Superior temporal gyrus (tissue), 1 donor: ENCODE measurements around the gene ANKS6.

Experiments
- DNase-seq: peaks from one replicate; pipeline ENCODE4 v3.0.0-alpha.2; 2016; ENCODE audit errors: extremely low spot score

Gene ANKS6

GRCh38 chr9:98796364-98797101 lies at the start of gene ANKS6:
ANKS6 (minus strand) TSS chr9:98796555; CDS start chr9:98796491, 64 bp downstream.
- peak; percentile 78 for DNase-seq

DNA sequence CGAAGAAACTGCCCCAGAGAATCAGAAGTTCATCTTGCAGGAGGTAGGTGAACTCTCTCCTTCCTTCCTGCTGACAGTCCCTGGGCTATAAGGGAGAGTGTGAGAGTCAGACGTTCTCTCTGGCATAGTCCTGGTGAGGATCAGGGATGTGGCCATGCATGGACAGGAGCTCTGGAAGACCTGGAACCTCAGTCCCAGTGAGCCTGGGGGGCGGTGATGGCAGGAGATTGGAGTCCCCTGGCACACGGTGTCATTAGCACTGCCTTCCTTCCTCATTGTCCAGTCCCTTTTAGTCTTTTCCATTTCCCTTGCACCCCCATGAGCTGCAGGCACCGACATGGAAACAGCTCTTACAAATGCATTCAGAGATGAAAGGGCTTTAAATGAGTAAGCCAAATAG lies 49.7 kb upstream of the ANKS6 start:
- DNase-seq, result no peak

- DNase-seq, result no peak
Measured at GRCh38 chr9:98842510-98842909, 46.2 kb upstream of the ANKS6 start.

DNA sequence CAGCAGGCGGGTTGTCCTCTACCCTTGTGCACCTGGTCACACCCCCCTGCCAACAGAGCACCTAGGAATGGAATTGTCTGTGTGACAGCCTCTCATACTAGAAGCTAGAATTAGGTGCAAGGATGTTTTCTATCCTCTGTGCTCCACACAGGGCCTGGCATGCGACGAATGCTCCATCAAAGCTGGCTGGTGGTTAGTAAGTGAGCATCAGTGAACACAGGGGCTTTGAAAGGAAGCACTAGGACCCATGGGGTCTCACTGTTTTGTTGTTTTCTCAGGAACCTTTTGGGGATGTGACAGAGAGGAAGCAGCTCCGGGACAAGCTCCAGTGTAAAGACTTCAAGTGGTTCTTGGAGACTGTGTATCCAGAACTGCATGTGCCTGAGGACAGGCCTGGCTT lies 43.4 kb upstream of the ANKS6 start:
- DNase-seq, result no peak

- no peak for DNase-seq
Measured at GRCh38 chr9:98838868-98839565, 42.7 kb upstream of the ANKS6 start.

DNA sequence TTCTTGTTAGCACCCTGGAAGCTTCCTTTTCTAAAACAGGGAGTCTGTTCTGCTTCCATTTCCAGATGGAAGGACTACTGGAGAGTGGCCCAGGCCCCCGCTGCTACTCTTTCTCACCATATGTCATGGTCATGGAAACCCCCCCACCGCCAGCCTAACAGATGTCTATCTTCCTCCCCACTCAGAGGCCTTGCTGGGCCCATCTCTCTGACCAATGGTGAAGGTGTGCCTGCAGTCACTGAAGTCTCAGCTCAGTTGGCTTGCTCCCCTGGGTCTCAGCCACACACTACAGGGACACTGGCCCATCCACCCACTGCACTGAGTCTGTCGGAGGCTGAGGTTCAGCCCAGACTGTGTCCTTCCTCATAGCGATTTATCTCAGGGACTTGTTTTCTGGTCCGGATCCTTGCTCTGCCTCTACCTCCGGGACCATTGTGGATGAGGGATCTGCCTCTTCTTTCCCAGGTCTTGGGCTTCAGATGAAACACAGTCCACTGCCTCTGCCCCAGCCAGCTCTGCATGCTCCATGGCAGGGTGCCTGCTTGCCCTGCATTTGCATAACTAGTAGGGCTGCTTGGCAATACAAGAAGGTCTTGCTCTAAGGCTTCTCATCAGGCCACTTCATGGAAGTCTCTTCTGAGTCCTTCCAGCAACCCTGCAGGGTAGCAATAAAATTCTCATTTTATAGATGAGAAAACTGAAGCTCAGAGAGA lies 42.0 kb upstream of the ANKS6 start:
- DNase-seq, result no peak

GRCh38 chr9:98837516-98837915 lies 41.2 kb upstream of the ANKS6 start:
- DNase-seq, result no peak

DNA sequence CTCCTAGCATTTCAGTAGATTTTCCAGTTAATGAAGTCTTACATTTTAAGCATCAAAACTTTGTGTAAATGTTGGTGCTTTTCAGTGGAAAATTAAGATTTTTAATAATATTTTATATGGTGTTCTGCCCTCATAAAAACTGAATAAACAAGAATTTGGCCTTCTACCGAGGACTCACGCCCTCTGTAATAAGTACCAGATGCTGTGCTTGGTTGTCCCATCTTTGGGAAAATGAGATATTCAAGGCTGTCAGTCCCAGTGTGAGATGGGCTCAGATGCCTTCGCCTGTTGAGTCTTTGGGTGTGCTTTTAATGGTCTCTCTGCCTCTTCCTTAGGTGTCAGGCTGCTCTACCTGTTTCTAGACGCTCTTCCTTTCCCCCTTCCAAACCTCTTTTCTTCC lies 39.9 kb upstream of the ANKS6 start:
- DNase-seq, result no peak

DNA sequence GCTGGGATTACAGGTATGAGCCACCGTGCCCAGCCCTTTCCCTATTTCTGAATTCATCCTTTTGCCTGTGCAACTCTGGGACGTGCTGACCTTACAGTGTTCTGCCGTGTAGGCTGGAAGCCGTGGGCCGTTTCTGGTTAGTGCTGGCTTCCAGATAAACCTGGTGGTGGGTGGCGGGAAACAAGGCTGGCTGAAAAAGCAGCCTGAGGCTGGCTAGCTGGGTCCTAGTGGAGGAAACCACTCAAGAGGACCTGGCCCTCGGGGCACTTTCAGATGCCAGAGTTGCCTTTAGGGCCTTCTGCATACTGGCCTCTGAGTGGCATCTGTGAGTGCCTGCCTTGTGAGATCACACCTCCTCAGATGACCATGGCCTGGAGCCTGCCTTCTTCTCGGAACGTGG lies 38.0 kb upstream of the ANKS6 start:
- no peak for DNase-seq

GRCh38 chr9:98833090-98833956 lies 37.0 kb upstream of the ANKS6 start:
- DNase-seq, result no peak

GRCh38 chr9:98832768-98833089 lies 36.4 kb upstream of the ANKS6 start:
- DNase-seq, result no peak

DNA sequence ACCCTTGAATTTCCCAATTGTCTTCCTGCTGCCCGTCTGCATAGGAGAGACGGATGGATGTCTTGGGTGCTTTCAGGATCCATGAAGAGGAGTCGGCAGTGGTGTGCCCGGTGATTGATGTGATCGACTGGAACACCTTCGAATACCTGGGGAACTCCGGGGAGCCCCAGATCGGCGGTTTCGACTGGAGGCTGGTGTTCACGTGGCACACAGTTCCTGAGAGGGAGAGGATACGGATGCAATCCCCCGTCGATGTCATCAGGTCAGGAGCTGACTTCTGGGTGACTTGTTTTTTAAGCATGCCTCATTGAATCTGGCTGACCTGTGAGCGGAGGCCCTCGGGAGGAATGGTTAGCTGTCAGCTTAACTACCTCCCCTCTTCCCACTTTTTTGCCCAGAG lies 35.3 kb upstream of the ANKS6 start:
- DNase-seq, result no peak

GRCh38 chr9:98830554-98830953 lies 34.2 kb upstream of the ANKS6 start:
- no peak for DNase-seq

DNA sequence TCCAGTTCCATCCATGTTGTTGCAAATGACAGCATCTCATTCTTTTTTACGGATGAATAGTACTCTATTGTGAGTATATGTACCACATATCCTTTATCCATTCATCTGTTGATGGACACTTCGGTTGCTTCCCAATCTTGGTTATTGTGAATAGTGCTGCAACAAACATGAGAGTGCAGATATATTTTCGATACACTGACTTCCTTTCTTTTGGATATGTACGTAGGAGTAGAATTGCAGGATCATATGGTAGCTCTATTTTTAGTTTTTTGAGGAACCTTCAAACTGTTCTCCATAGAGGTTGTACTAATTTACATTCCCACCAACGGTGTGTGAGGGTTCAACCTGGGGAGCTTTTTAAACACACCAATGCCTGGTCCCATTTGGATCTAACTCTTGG lies 33.4 kb upstream of the ANKS6 start:
- no peak for DNase-seq

DNA sequence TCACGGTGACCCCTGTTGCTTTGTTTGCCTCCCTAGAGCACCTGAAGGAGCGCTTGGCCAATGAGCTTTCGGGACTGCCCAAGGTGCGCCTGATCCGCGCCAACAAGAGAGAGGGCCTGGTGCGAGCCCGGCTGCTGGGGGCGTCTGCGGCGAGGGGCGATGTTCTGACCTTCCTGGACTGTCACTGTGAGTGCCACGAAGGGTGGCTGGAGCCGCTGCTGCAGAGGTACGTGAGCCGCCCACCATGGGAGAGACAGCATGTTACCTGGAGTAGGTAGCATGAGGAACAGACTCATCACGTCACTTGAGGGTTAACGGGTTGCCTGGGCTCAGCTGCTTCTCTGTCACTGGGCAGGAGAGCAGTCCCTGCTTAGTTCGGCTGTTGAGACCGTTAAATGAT lies 30.4 kb upstream of the ANKS6 start:
- DNase-seq, result no peak

- no peak for DNase-seq
Measured at GRCh38 chr9:98825414-98825813, 29.1 kb upstream of the ANKS6 start.

- DNase-seq, result no peak
Measured at GRCh38 chr9:98823666-98824334, 27.4 kb upstream of the ANKS6 start.

DNA sequence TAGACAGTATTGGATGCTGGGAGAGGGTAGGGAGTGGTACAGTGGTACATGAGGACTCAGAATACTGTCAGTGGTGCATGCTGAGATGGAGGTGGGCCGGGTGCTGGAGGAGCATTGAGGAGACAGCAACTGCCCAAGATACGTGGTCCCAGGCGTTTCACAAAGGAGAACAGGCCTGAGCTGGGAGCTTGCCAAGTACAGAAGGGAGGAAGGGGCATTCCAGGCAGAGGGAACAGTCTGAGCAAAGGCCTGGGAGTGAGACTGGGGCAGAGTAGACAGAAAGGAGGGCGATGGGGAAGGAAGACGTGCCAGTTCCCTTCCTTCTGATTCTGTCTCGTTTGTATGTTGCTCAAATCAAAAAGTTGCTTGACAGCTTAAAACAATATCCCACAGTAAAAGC lies 26.3 kb upstream of the ANKS6 start:
- DNase-seq, result no peak

- DNase-seq, result no peak
Measured at GRCh38 chr9:98821831-98822230, 25.5 kb upstream of the ANKS6 start.

- no peak for DNase-seq
Measured at GRCh38 chr9:98819231-98819630, 22.9 kb upstream of the ANKS6 start.

DNA sequence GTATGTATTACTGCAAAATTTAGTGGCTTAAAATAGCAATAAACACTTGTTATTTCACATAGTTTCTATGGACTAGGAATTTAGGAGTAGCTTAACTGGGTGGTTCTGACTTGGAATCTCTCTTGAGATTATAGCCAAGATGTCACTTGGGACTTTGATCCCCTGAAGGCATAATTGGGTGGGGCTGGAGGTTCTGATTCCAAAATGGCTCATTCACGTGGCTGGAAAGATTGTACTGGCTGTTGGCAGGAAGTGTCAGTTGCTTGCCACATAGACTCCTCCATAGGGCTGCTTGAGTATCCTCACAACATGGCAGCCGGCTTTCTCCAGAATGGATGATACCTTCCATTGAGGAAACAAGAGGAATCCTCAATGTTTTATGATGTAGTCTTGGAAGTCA lies 22.4 kb upstream of the ANKS6 start:
- no peak for DNase-seq
